Cardiac muscle cell (in vitro differentiated cells and primary cell): ENCODE results near the gene ZNF587B. TPM values are rescaled to one million over a fixed set of nuclear protein-coding genes. Genes with fewer than 3 reads are reported as not detected.
"Not testable (repeated sequence)": the region's sequence is repeated elsewhere in the genome, so short reads cannot be mapped to it uniquely, and the experiment has no call there.

Experiments used
- DNase-seq, 2 donors: peaks; one replicate each; pipeline versions ENCODE4 v3.0.0 to v3.0.0-alpha.2; 2010 to 2017; ENCODE audit warnings: low read depth in 1 of 2, low spot score in 1 of 2
- H3K27ac ChIP-seq: fragments of 200-600 bp; sonication (generic); 2 replicates; pipeline ENCODE4 v1.5.1; 2016
- H3K27me3 ChIP-seq: fragments of 200-600 bp; sonication (generic); 2 replicates; pipeline ENCODE4 v1.6.0; 2016; ENCODE audit warnings: control low read depth
- H3K36me3 ChIP-seq: fragments of 200-600 bp; sonication (generic); 2 replicates; pipeline ENCODE4 v1.5.1; 2016; ENCODE audit warnings: control low read depth
- H3K4me1 ChIP-seq: fragments of 200-600 bp; sonication (generic); 2 replicates; pipeline ENCODE4 v1.8.1; 2017; ENCODE audit warnings: low read depth, mild to moderate bottlenecking, mixed run types
- H3K4me3 ChIP-seq: fragments of 200-600 bp; sonication (generic); 2 replicates; pipeline ENCODE4 v1.5.1; 2016; ENCODE audit warnings: mild to moderate bottlenecking
- H3K9me3 ChIP-seq: fragments of 200-600 bp; sonication (generic); 2 replicates; pipeline ENCODE4 v1.5.1; 2017; ENCODE audit warnings: low read depth, mild to moderate bottlenecking, control low read depth
- polyA plus RNA-seq: library from polyadenylated mRNA; unstranded; fragments of >200 nt; fragmentation: Nextera tagmentation; extraction: Ambion mirVana; gene quantifications from 2 replicates; pipeline ENCODE4 v1.2.1, GENCODE V29; 2016
- total RNA-seq: library from RNA; depleted of rRNA; stranded (reverse); fragments of >200 nt; gene quantifications from 2 replicates; pipeline ENCODE4 v1.2.3, GENCODE V29; 2016
- TF ChIP-seq, protein P1 (sequence below): IDR thresholded peaks from 2 replicates; pipeline ENCODE4 v1.5.1; 2012; ENCODE audit warnings: low read depth, mild to moderate bottlenecking, low read length

Gene ZNF587B
- total and polyA plus RNA-seq, 2 experiments from 2014 or later = 2.8 to 12.9 TPM

DNA sequence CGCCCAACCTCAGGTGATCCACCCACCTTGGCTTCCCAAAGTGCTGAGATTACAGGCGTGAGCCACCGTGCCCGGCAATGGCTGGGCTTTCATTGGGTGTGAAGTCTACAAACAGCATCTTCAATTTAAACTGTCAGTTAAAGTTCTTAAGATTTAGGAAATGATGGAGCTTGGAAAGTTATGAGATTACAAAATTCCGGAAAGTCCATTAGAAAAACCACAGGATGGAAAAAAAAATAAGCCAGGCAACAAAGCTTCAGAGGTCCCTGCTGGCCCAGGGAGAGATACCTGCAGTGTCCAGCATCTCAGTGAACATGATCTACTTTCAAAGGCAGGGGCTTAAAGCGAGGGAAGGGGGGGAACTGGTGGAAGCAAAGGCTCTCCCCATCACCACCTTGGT is 4.6 kb upstream of the ZNF587B start:
- Histone ChIP-seq H3K4me3 (no peak overlapping the region), H3K27ac (no peak overlapping the region), H3K4me1 (peaks cover 29% of the 10 kb centered on the region), H3K9me3 (no peaks in the 10 kb centered on the region), H3K36me3 (no peaks in the 10 kb centered on the region), H3K27me3 (no peaks in the 10 kb centered on the region)
- TF ChIP-seq, protein P1, sequence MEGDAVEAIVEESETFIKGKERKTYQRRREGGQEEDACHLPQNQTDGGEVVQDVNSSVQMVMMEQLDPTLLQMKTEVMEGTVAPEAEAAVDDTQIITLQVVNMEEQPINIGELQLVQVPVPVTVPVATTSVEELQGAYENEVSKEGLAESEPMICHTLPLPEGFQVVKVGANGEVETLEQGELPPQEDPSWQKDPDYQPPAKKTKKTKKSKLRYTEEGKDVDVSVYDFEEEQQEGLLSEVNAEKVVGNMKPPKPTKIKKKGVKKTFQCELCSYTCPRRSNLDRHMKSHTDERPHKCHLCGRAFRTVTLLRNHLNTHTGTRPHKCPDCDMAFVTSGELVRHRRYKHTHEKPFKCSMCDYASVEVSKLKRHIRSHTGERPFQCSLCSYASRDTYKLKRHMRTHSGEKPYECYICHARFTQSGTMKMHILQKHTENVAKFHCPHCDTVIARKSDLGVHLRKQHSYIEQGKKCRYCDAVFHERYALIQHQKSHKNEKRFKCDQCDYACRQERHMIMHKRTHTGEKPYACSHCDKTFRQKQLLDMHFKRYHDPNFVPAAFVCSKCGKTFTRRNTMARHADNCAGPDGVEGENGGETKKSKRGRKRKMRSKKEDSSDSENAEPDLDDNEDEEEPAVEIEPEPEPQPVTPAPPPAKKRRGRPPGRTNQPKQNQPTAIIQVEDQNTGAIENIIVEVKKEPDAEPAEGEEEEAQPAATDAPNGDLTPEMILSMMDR = no peak
- DNase-seq = peak in 1 of 2 donors; percentile 32

DNA sequence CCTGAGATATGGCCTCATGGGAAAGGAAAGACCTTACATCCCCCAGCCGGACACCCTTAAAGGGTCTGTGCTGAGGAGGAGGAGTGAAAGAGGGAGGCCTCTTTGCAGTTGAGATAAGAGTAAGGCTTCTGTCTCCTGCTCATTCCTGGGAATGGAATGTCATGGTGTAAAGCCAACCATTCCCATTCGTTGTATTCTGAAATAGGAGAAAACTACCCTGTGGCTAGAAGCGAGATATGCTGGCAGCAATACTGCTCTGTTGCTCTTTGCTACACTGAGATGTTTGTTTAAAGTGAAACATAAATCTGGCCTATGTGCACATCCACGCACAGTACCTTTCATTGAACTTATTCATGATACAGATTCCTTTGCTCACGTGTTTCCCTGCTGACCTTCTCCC is 783 bp upstream of the ZNF587B start:
- Histone ChIP-seq H3K4me1 (peaks cover 29% of the 10 kb centered on the region), H3K4me3 (no peak overlapping the region), H3K27ac (peak overlapping the region; percentile 99), H3K36me3 (no peaks in the 10 kb centered on the region), H3K27me3 (no peaks in the 10 kb centered on the region), H3K9me3 (no peaks in the 10 kb centered on the region)
- peak; percentile 59 to 91 for DNase-seq
- TF ChIP-seq, protein P1 = no peak

DNA sequence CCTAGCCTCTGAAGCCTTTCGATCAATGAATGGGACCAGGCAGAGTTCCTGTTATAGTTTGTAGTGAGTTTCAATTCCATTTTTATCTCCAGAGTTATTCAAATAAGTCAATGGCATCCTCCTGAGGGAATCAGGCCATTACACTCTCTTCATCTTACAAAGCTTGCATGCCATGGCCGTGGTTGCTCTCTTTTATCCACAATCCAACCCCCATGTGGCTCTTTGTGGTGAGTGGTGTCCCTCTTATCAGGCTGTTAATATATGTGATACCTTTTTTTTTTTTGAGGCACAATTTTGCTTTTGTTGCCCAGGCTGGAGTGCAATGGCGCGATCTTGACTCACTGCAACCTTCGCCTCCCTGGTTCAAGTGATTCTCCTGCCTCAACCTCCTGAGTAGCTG is 6.9 kb downstream of the ZNF587B start:
- H3K27ac ChIP-seq, H3K9me3 ChIP-seq: not testable (repeated sequence)

DNA sequence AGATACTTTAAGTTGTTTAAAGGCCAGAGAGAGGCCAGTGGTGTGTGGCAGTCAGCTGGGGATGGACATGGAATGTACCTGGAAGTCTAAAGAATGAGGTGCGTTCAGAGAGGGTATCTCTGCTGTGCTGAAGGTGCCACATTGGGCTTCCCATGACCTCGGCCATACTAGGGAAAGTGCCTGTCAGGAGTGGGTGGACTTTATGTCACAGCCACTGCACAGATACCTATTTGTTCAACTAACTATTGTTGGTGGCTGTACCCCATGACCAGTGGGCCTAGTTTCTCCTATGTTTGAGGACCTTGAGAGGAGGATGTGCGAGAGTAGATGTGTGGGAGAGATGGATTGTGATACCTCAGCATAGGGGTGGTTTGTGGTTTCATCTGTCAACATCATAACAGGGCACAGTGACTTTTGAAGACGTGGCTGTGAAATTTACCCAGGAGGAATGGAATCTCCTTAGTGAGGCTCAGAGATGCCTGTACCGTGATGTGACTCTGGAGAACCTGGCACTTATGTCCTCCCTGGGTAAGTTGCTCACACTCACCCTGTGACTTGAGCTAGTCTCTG is 8.6 kb downstream of the ZNF587B start:
- H3K4me1 ChIP-seq, H3K4me3 ChIP-seq, H3K27me3 ChIP-seq, H3K9me3 ChIP-seq, DNase-seq, H3K27ac ChIP-seq: not testable (repeated sequence)
- H3K36me3 ChIP-seq = peaks cover 15% of the 10 kb centered on the region

More for the DNA sequence above, 6.9 kb downstream of the ZNF587B start:
- H3K36me3 ChIP-seq, H3K27me3 ChIP-seq, H3K4me3 ChIP-seq, H3K4me1 ChIP-seq, DNase-seq: not testable (repeated sequence)

DNA sequence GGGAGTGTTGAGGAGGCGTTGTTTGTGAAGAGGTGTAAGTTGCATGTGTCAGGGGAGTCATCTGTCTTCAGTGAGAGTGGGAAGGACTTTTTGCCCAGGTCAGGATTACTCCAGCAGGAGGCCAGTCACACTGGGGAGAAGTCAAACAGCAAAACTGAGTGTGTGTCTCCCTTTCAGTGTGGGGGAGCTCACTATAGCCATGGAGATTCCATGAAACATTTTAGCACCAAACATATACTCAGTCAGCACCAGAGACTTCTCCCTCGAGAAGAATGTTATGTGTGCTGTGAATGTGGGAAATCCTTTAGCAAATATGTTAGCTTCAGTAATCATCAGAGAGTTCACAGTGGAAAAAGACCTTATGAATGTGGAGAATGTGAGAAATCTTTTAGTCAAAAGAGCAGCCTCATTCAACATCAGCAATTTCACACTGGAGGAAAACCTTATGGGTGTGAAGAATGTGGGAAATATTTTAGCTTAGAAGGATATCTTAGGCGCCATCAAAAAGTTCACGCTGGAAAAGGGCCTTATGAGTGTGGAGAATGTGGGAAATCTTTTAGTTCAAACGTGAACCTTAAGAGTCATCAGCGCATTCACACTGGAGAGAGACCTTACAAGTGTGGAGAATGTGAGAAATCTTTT is 11.1 kb downstream of the ZNF587B start:
- Histone ChIP-seq H3K36me3 (peaks cover 15% of the 10 kb centered on the region), H3K4me3 (no peak overlapping the region), H3K27me3 (no peaks in the 10 kb centered on the region), H3K9me3 (no peaks in the 10 kb centered on the region), H3K27ac (peak overlapping the region; percentile 81), H3K4me1 (no peaks in the 10 kb centered on the region)
- no peak for DNase-seq
- TF ChIP-seq, protein P1 = no peak

DNA sequence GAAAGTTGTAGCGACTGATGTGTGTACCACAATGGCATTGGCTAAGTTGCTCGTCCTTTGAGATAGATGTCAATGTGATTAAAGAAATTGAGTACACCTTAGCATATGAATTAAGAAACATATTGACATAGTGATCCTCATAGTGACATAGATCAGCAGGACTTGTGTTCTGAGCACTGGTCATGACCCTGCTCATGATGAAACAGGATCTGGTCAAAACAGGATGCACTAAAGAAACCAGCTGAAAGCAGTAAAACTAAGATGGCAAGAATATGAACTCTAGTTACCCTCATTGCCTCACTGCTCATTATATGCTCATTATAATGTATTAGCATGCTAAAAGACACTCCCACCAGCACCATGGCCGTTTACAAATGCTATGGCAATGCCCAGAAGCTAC is 17.1 kb downstream of the ZNF587B start:
- not testable (repeated sequence) for H3K36me3 ChIP-seq, H3K4me3 ChIP-seq, H3K4me1 ChIP-seq, H3K27me3 ChIP-seq, H3K9me3 ChIP-seq, H3K27ac ChIP-seq, DNase-seq

DNA sequence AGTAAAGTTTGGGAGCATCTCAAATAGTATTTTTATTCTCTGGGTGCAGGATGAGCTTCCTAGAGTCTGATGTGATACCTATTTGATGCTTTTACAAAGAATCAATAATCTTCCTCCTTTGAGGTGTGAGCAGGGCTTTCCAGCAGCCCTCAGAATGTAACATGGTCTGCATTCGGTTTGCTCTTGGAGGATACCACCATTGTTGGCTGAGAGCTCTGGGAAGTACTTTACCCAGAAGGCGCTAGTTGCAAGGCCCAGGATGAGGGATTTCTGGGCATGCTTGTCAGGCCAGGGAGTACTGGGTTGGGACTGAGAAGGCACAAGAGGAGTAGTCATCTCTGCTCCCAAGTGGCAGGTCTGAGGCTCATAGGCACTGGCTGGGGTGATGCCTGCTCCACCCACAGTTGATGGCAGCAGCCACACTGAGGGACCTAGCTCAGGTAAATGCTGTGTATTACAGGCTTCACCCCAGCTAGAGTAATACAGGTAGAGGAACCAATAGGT is 19.1 kb downstream of the ZNF587B start:
- not testable (repeated sequence) for H3K9me3 ChIP-seq, H3K4me3 ChIP-seq, DNase-seq, H3K4me1 ChIP-seq, H3K27me3 ChIP-seq, H3K36me3 ChIP-seq
- peak overlapping the region; percentile 16 for H3K27ac ChIP-seq

DNA sequence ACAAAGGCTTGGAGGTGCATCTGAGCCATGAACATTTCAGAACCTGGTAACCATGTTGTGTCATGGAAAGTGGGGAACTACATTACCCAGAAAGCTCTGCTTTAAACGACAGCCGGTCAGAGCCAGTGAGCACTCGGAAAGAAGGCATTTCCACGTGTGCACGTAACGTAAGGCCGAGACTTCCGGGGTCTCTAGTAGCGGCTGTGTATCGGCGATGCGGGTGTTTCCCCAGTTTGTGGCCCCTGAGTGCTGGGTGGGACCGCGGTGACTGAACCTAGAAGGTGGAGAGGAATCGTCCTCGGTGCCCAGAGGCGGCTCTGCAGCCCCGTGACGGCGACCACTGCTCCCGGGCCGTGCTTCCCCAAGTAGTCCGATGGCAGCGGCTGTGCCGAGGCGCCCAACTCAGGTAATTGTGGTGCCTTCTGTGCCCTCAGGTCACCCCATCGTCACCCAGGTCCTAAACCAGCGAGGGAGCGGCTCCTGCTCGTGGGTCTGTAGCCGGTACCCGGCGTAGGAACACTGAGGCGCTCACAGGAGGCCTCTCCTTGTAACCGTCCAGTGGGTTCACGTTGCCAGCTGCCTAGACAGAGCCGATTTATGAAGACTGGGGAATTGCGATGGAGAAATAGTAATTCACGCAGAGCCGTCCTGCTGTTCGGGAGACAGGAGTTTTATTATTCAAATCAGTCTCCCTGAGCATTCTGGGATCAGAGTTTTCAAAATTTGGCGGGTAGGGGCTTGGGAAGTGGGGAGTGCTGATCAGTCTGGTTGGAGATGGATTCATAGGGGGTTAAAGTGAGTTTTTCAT is 19.8 kb downstream of the ZNF587B start, which contains the start of gene ZNF587:
ZNF587 (plus strand) TSS at position 194 of the 808 bp plus-strand sequence; CDS start at position 374, 180 bp downstream.
- H3K36me3 ChIP-seq, H3K9me3 ChIP-seq, H3K4me1 ChIP-seq, H3K27me3 ChIP-seq: not testable (repeated sequence)
- peak within 1 kb of the TSS; percentile 64 for H3K27ac ChIP-seq
- H3K4me3 ChIP-seq = peak within 1 kb of the TSS; percentile 41
- DNase-seq = peak; percentile 87 to 90
